GM12864 (cell line): ENCODE data around the gene CLTC.
"Not testable (repeated sequence)": the region's sequence is repeated elsewhere in the genome, so short reads cannot be mapped to it uniquely, and the experiment has no call there.

Experiments used
- DNase-seq: peaks from one replicate; pipeline ENCODE4 v3.0.0-alpha.2; 2011; ENCODE audit warnings: low read depth
- H3K4me3 ChIP-seq: 2 replicates; pipeline ENCODE4 v1.5.1; 2011; ENCODE audit warnings: mild to moderate bottlenecking, low read depth, low read length, control low read depth
- CTCF ChIP-seq: IDR thresholded peaks from 2 replicates; pipeline ENCODE4 v1.5.1; 2011; ENCODE audit warnings: low read depth, mild to moderate bottlenecking, moderate library complexity, low read length, control low read depth, inconsistent platforms; ENCODE audit errors: missing control alignments

CLTC gene

GRCh38 chr17:59619298-59620063 is at the start of gene CLTC:
Gene CLTC (plus strand): TSS chr17:59619895. CDS start chr17:59620132, 237 bp downstream.
- TF ChIP-seq CTCF = no peak
- DNase-seq = peak; percentile 97
- H3K4me3 ChIP-seq = peak within 1 kb of the TSS; percentile 68

GRCh38 chr17:59572301-59572924 is 47.3 kb upstream of the CLTC start:
- DNase-seq = peak; percentile 33
- no peak overlapping the region for H3K4me3 ChIP-seq
- no peak for TF ChIP-seq CTCF

- DNase-seq, H3K4me3 ChIP-seq: not testable (repeated sequence)
Measured at GRCh38 chr17:59584168-59584567, 35.5 kb upstream of the CLTC start.

- no peak for DNase-seq
- no peak for TF ChIP-seq CTCF
- no peak overlapping the region for H3K4me3 ChIP-seq
Measured at GRCh38 chr17:59600169-59600568, 19.5 kb upstream of the CLTC start.

GRCh38 chr17:59601130-59601529 is 18.6 kb upstream of the CLTC start:
- no peak for TF ChIP-seq CTCF
- no peak for DNase-seq
- no peak overlapping the region for H3K4me3 ChIP-seq

GRCh38 chr17:59607061-59607460 is 12.6 kb upstream of the CLTC start:
- no peak for DNase-seq
- H3K4me3 ChIP-seq = no peak overlapping the region
- no peak for TF ChIP-seq CTCF

- TF ChIP-seq CTCF = peak; percentile 29
- DNase-seq = no peak
- no peak overlapping the region for H3K4me3 ChIP-seq
Measured at GRCh38 chr17:59607817-59608403, 11.8 kb upstream of the CLTC start.
